Activated naive CD8-positive, alpha-beta T cell treated with anti-CD3 and anti-CD28 coated beads, Interleukin-2, amount 10 ng/mL, durations not matched to agents 7 days and 5 days (primary cell): ENCODE data around the gene GSTM5. TPM values are rescaled to one million over a fixed set of nuclear protein-coding genes. Genes with fewer than 3 reads are reported as not detected.
A peak's percentile ranks its signal among the peaks of the same experiment; 100 is the strongest.
"Not testable (repeated sequence)": the region's sequence is repeated elsewhere in the genome, so short reads cannot be mapped to it uniquely, and the experiment has no call there.

Experiments used
- ATAC-seq: fragments of 150-1000 bp; cut with Tn5 transposase; one replicate; pipeline ENCODE4 v1.10.0; 2021; ENCODE audit warnings: low read depth, moderate library complexity
- POLR2A ChIA-PET: fragments of 350-600 bp; sonication (Branson Sonifier 250); formaldehyde crosslinking; loops from one replicate; lab custom pipeline; 2021; ENCODE audit warnings: antibody characterized with exemption; lab: Charles Lee
- DNase-seq: peaks from one replicate; pipeline ENCODE4 v3.0.0; 2021
- H3K27ac Mint-ChIP-seq: one replicate; pipeline ENCODE4 v1.8.0; 2022; ENCODE audit warnings: mild to moderate bottlenecking, mixed read lengths
- H3K27me3 Mint-ChIP-seq: one replicate; pipeline ENCODE4 v1.8.0; 2022; ENCODE audit warnings: mild to moderate bottlenecking, moderate library complexity, mixed read lengths
- H3K36me3 Mint-ChIP-seq: one replicate; pipeline ENCODE4 v1.8.0; 2021; ENCODE audit warnings: mild to moderate bottlenecking, mixed read lengths
- H3K4me1 Mint-ChIP-seq: one replicate; pipeline ENCODE4 v1.8.0; 2021; ENCODE audit warnings: mixed read lengths
- H3K4me3 Mint-ChIP-seq: one replicate; pipeline ENCODE4 v1.8.0; 2022; ENCODE audit warnings: mild to moderate bottlenecking, moderate library complexity, mixed read lengths
- H3K9me3 Mint-ChIP-seq: one replicate; pipeline ENCODE4 v1.8.0; 2021; ENCODE audit warnings: mixed read lengths
- total RNA-seq, 2 experiments: library from RNA; stranded (reverse); gene quantifications; one replicate each; pipeline ENCODE4 v1.2.3, GENCODE V29; 2021

The GSTM5 gene
- total RNA-seq, 2 experiments from 2014 or later, result not detected

DNA sequence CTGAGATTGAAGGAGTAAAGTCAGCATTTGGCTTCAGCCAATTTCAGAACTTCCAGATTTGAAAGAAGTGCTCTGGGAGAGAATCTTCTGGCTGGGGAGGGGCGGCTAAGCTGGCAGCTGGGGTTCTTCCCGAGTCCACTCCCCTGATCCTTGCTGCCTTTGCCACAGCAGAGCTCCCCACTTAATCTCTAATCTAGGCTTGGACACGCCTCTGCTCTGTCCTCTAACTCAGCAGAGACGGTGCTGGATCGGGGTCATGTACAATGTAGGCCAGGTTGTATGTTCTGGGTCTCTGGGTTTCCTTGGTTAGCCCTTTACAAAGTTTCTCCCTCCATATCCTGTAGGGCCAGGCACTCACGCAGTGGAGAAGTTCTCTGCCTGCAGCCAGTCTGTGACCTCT is 38.9 kb downstream of the GSTM5 start:
- Mint-ChIP-seq H3K36me3 (no peaks in the 10 kb centered on the region), H3K4me3 (no peak overlapping the region), H3K9me3 (no peaks in the 10 kb centered on the region), H3K27ac (no peak overlapping the region), H3K4me1 (no peaks in the 10 kb centered on the region), H3K27me3 (peaks cover 21% of the 10 kb centered on the region)
- DNase-seq, result no peak
- POLR2A ChIA-PET, result no interaction called here
- no peak for ATAC-seq

DNA sequence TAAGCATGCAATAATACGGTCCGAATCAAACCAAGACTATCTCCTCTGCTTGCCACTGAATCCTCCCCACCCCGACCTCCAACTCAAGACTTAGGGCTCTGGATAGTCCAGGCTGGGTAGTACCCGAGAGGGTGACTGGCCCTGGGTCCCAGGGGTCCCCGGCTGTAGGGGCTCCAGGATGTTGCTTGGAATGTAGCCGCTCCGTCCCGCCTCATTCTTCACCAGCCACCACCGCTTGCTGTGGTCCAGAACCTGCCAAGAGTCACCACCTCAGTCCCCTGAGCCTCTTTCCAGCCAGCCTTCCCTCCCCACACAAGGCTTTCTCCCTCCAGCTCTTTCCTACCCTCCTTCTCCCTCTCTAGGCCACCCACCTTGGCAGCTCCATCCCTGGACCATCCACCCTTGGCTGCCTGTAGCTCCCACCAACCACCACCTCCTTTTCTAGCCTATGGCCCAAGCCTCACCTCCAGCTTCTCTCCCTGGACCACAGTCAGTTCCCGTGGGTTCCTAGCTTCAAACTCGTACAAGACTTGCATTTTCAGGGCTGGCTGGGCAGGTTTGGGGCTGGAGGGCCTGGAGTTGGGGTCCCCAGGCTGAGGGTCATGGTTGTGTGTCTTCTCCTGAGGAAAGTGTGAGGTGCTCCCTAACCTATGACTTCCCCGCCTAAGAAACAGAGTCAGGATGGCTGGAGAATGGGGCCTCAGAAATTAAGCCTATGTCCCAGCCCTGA is 39.6 kb downstream of the GSTM5 start:
- H3K27ac Mint-ChIP-seq, result no peak overlapping the region
- peaks cover 21% of the 10 kb centered on the region for H3K27me3 Mint-ChIP-seq
- POLR2A ChIA-PET, result no interaction called here
- no peak for ATAC-seq
- H3K4me3 Mint-ChIP-seq, result no peak overlapping the region
- H3K36me3 Mint-ChIP-seq, result no peaks in the 10 kb centered on the region
- no peaks in the 10 kb centered on the region for H3K4me1 Mint-ChIP-seq
- no peaks in the 10 kb centered on the region for H3K9me3 Mint-ChIP-seq
- no peak for DNase-seq

- no peaks in the 10 kb centered on the region for H3K36me3 Mint-ChIP-seq
- no peak overlapping the region for H3K27ac Mint-ChIP-seq
- no peak overlapping the region for H3K4me3 Mint-ChIP-seq
- peaks cover 9% of the 10 kb centered on the region for H3K27me3 Mint-ChIP-seq
- no peaks in the 10 kb centered on the region for H3K9me3 Mint-ChIP-seq
- DNase-seq (no peak), ATAC-seq (no peak)
- POLR2A ChIA-PET, result no interaction called here
- H3K4me1 Mint-ChIP-seq, result peaks cover 3% of the 10 kb centered on the region
Measured at GRCh38 chr1:109754738-109755137, 42.7 kb downstream of the GSTM5 start.

GRCh38 chr1:109756325-109756724 is 44.3 kb downstream of the GSTM5 start:
- POLR2A ChIA-PET, H3K36me3 Mint-ChIP-seq, ATAC-seq, H3K9me3 Mint-ChIP-seq, H3K4me3 Mint-ChIP-seq, H3K27me3 Mint-ChIP-seq, H3K4me1 Mint-ChIP-seq, H3K27ac Mint-ChIP-seq: not testable (repeated sequence)
- DNase-seq, result peak; percentile 10

DNA sequence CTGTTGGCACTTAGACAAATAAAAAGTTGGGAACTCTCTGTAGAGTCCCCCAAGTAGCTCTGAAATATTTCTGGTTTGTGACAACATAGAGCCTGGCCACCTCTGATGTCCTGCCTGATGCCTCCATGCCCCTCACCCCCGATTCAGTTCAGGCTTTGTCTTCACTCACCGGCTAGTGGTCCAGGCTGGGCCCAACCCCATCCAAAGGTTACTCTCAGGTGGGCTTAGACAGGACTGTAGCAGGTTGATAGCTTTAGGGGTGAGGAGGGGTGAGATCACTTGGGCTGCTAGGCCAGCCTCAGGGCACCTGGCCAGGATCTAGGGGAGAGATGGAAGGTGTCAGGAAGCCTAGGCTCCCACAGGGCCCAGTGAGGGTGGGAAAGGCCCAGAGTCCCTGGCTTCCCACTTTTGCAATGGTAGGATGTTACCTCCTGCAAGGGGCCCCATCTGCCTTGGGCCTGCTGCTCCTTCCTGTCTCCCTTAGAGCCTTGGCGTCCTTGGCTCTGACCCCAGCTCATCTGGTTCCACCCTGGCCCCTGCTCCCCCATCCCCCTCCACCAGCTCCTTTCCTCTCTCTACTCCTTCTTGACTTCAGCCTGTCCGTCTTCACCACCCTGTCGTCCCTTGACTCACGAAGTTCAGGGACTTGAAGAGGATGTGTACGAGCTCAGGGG is 44.9 kb downstream of the GSTM5 start:
- Mint-ChIP-seq H3K4me1 (peaks cover 3% of the 10 kb centered on the region), H3K27ac (no peak overlapping the region), H3K9me3 (no peaks in the 10 kb centered on the region), H3K4me3 (no peak overlapping the region), H3K36me3 (no peaks in the 10 kb centered on the region), H3K27me3 (peaks cover 7% of the 10 kb centered on the region)
- ATAC-seq, result no peak
- POLR2A ChIA-PET, result no interaction called here
- no peak for DNase-seq

DNA sequence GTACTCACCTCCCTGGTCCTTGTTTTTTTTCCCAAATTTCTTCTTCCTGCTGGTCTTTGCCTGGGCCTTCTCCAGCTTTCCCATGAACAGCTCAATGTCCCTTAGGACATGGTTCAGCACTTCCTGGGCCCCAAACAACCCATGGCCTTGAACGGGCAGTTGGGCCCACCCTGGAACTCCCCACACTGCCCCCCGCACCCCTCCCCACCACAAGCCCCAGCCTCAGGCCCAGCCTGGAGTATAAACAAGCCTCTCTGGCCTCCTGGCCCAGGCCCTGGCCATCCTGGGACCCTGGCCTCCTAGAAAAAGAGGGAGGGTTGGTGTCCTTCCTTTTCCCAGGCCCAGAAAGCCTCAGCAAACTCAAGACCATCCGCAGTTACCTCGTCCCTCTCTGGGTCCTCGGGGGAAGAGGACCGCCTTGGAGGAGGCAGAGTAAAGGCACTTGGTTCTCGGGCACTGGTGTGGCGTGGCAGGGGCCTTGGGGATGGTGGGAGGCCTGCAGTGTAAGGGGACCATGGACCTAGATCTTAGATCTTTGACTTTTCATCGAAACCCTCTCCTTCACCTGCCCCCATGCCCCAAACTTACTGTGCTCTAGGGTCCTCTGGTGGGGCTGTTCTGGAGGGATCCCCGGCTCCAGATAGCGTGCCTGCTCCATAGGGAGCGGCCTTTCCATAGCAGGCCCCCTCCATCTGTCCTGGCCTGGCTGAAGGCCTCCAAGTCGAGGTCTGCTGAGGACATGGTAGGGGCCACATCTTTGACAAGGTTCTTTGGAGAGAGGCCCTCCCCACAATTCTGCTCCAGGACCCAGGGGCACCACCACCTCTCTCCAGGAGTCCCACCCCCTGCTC is 46.1 kb downstream of the GSTM5 start:
- no peak for ATAC-seq
- no peaks in the 10 kb centered on the region for H3K9me3 Mint-ChIP-seq
- H3K4me1 Mint-ChIP-seq, result peaks cover 4% of the 10 kb centered on the region
- POLR2A ChIA-PET, result no interaction called here
- H3K36me3 Mint-ChIP-seq, result no peaks in the 10 kb centered on the region
- no peak overlapping the region for H3K27ac Mint-ChIP-seq
- DNase-seq, result peak; percentile 13
- peaks cover 7% of the 10 kb centered on the region for H3K27me3 Mint-ChIP-seq
- H3K4me3 Mint-ChIP-seq, result no peak overlapping the region

DNA sequence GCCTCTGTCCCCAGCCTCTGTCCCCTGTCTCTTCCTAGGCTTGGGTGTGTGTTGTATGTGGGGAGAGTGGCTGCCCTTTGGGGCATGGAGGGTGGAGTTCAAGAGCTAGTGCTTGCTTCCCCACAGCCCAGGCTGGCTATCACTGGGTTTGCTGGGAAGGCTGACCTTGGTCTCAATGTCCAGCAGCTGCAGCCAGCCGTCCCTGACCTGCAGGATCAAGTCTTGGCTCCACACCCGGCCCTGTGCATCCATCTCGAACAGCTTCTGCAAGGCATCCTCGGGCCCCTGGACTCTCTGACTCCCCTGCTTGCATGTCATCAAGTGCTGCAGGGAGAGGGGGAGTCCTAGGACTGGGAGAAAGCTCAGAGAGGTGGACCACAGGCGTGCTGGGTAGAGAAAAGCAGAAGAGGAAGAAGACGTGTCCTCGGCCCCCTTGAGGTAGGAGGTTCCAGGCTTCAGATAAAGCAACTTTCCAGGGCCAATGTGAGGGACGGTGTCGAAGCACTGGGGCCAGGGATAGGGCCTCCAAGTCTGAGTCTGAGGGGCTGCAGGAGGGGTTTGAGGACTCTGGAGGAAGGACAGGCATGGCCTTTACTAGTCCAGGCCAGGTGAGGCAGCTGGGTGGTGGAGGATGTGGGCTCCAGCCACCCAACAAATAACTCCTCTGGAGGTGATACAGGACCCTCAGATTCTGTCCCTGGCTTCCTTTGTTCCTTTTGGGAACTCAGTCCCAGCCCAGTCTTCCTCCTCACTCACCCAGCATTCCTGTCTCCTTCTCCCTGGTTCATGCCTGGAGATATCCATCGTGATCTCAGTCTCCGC is 47.7 kb downstream of the GSTM5 start:
- Mint-ChIP-seq H3K4me3 (no peak overlapping the region), H3K27ac (no peak overlapping the region), H3K4me1 (peaks cover 4% of the 10 kb centered on the region), H3K36me3 (no peaks in the 10 kb centered on the region), H3K27me3 (peaks cover 7% of the 10 kb centered on the region), H3K9me3 (no peaks in the 10 kb centered on the region)
- ATAC-seq (no peak), DNase-seq (peak; percentile 26)
- POLR2A ChIA-PET, result no interaction called here

DNA sequence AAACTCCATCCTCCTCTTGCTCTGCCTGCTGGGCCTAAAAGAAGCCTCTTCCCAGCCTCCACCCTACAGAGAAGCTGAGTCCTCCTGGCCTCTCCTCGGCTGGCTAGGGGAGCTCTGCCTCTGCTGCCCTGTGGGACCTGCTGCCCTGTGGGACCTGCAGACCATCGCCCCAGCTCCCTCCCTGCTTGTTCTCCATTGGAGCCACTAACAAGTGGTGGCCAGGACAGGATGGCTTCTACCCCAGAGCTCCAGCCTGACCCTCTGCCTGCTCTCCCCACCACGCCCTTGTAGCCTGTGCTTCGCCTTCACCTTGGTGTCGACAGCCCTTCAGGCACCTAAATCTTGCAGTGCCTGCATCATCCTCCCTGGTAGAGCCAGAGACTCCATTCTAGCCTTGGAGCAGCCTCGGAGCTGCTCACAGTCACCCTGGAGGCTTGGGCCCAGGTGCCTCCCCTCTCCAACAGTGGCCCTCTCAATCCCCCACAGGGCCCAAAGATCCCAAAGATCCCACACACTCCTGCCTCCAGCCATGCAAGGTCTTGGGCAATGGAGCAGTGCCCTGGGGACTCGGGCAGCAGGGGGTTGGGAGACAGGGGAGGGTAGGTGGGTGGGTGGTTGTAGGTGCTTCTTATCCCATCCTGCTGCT is 48.7 kb downstream of the GSTM5 start:
- DNase-seq, result peak; percentile 15
- no peak for ATAC-seq
- Mint-ChIP-seq H3K4me1 (peaks cover 4% of the 10 kb centered on the region), H3K27me3 (peaks cover 2% of the 10 kb centered on the region), H3K27ac (no peak overlapping the region), H3K9me3 (no peaks in the 10 kb centered on the region), H3K36me3 (no peaks in the 10 kb centered on the region), H3K4me3 (no peak overlapping the region)
- POLR2A ChIA-PET, result no interaction called here

DNA sequence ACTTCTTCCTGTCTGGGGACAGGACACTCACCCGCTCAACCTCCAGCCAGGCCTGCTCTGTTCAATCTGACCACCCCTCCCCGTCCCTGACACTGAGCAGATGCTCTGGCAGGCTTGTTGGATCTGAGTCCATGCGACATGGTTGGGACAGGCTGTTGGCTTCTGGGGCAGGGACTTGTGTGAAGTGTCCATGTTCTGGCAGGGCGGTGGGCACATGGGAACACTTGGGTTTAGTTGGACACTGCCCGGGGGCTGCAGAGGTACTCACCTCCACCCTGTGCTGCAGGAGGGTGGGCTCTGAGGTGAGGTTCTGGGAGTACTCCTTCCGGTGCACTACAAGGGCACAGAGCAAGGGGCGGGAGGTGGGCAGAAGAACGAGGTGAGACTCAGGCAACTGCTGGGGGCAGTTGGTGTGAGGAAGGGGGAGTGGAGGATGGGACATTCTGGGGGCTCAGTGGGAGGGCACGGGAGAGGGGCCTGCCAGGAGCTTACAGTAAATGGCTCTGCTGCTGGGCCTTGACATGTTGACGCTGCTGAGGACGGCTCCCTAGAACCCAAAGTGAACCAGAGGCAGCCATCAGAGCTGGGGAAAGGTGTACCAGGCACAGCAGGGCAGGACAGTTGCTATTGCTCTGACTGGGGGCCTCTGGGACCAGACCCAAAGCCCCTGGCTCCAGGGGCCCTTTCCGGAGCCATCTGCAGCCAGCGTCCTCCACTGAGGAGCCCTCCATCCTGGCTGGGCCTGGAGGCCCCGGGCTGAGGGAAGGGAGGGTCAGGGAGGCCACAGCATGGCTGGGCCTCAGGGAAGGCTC is 49.4 kb downstream of the GSTM5 start:
- Mint-ChIP-seq H3K27me3 (peaks cover 2% of the 10 kb centered on the region), H3K9me3 (no peaks in the 10 kb centered on the region), H3K27ac (no peak overlapping the region), H3K4me3 (no peak overlapping the region), H3K36me3 (no peaks in the 10 kb centered on the region), H3K4me1 (peaks cover 4% of the 10 kb centered on the region)
- POLR2A ChIA-PET, result no interaction called here
- ATAC-seq (no peak), DNase-seq (peak; percentile 28)

- Mint-ChIP-seq H3K27me3 (peaks cover 2% of the 10 kb centered on the region), H3K36me3 (no peaks in the 10 kb centered on the region), H3K27ac (no peak overlapping the region), H3K4me3 (no peak overlapping the region), H3K4me1 (peaks cover 4% of the 10 kb centered on the region), H3K9me3 (no peaks in the 10 kb centered on the region)
- POLR2A ChIA-PET, result no interaction called here
- no peak for ATAC-seq
- peak; percentile 9 for DNase-seq
Measured at GRCh38 chr1:109762039-109762585, 50.1 kb downstream of the GSTM5 start.

DNA sequence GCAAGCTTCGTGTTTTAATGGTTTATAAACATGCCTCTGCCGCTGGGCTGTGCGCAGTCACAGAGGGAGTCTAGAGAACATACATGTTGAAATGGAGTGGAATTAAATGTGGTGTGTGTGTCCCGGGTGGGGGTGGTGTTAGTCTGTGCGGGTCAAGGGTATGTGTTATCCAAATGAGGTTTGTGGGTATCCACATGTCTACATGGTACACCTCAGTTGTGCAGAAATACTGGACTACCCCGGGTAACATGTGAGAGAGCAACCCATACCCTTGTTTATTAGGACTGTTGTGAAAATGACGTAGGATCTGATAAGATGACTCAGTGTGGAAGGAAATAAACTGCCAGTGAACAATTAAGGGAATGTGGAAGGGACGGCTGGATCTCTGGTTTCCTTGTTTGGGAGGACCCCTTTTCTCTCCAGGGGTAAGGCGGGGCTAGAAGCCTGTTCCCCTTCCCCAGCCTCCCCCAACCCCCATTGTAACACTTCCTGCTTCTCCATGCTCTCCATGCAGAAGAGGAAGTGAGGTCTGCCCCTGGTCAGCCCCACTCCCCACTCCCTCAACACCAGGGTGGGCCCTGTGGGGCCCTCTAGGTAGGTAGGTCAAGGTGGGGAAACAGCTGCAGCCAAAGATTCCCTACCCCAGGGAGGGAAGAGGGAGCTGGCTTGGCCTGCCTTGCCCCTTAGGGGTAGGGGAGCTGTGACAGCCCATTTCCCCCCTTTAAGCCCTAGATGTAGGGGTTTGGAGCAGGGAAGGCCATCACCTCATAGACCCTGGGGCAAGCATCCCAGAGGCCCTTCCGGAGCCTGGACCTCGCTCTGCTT is 51.0 kb downstream of the GSTM5 start:
- DNase-seq (peak; percentile 16), ATAC-seq (no peak)
- Mint-ChIP-seq H3K9me3 (no peaks in the 10 kb centered on the region), H3K4me3 (no peak overlapping the region), H3K4me1 (peaks cover 1% of the 10 kb centered on the region), H3K27me3 (peaks cover 2% of the 10 kb centered on the region), H3K36me3 (no peaks in the 10 kb centered on the region), H3K27ac (no peak overlapping the region)
- POLR2A ChIA-PET, result no interaction called here
